IMR-90 (cell line): Measurements from ENCODE around the gene SLC25A21. TPM values are rescaled to one million over a fixed set of nuclear protein-coding genes. Genes with fewer than 3 reads are reported as not detected.

Experiments used
- ATAC-seq: fragments of 200-7000 bp; cut with Tn5 transposase; 2 replicates; pipeline ENCODE4 v1.9.1; 2020; ENCODE audit warnings: low read depth, mild to moderate bottlenecking, moderate library complexity
- BruUV-seq: library from RNA; stranded (reverse); fragments of 400-500 nt; replicated peaks from 2 replicates; lab custom pipeline; 2021; lab: Mats Ljungman, UMichigan
- CTCF ChIA-PET: fragments of 300-600 bp; formaldehyde crosslinking; extraction: SDS; loops from one replicate; lab custom pipeline; 2021; ENCODE audit warnings: antibody characterized with exemption; lab: Yijun Ruan, JAX
- POLR2A ChIA-PET: fragments of 300-600 bp; sonication (Branson Sonifier 250); formaldehyde crosslinking; loops from one replicate; lab custom pipeline; 2022; ENCODE audit warnings: antibody characterized with exemption; ENCODE audit not compliant: unreplicated experiment; lab: Charles Lee
- DNase-seq: peaks from one replicate; pipeline ENCODE4 v3.0.0; 2013
- H2AFZ ChIP-seq: replicated peaks from 2 replicates; pipeline ENCODE3; 2013; ENCODE audit warnings: low read length, mild to moderate bottlenecking; ENCODE audit not compliant: poor library complexity
- H2AK5ac ChIP-seq: 2 replicates; pipeline ENCODE4 v1.6.1; 2013; ENCODE audit warnings: low read depth, low read length, inconsistent platforms
- H2AK9ac ChIP-seq: replicated peaks from 2 replicates; pipeline ENCODE3; 2013; ENCODE audit warnings: mild to moderate bottlenecking, low read depth, low read length, moderate library complexity; ENCODE audit not compliant: poor library complexity
- H2BK120ac ChIP-seq: 2 replicates; pipeline ENCODE4 v1.6.1; 2013; ENCODE audit warnings: low read depth, low read length, inconsistent platforms
- H2BK15ac ChIP-seq: 3 replicates; pipeline ENCODE4 v1.6.1; 2013; ENCODE audit warnings: low read depth, low read length, inconsistent platforms
- H2BK20ac ChIP-seq: 2 replicates; pipeline ENCODE4 v1.6.1; 2013; ENCODE audit warnings: low read depth, mild to moderate bottlenecking, inconsistent platforms, low read length, moderate library complexity
- H2BK5ac ChIP-seq: 2 replicates; pipeline ENCODE4 v1.6.1; 2013; ENCODE audit warnings: mild to moderate bottlenecking, low read depth, low read length, inconsistent platforms; ENCODE audit not compliant: poor library complexity, severe bottlenecking
- H3K14ac ChIP-seq: replicated peaks from 2 replicates; pipeline ENCODE4 v1.6.1; 2013; ENCODE audit warnings: low read depth, low read length, inconsistent platforms
- H3K18ac ChIP-seq: 2 replicates; pipeline ENCODE4 v1.6.1; 2013; ENCODE audit warnings: low read depth, low read length, control low read depth
- H3K23ac ChIP-seq: 2 replicates; pipeline ENCODE4 v1.6.1; 2013; ENCODE audit warnings: low read depth, low read length, inconsistent platforms
- H3K27ac ChIP-seq: 2 replicates; pipeline ENCODE4 v1.5.1; 2013; ENCODE audit warnings: mild to moderate bottlenecking, control low read depth, low read length; ENCODE audit not compliant: insufficient read depth
- H3K27me3 ChIP-seq: 2 replicates; pipeline ENCODE4 v1.6.1; 2013; ENCODE audit warnings: low read length; ENCODE audit not compliant: control insufficient read depth, insufficient read depth
- H3K36me3 ChIP-seq: 2 replicates; pipeline ENCODE4 v1.6.1; 2013; ENCODE audit warnings: low read length, mixed read lengths; ENCODE audit not compliant: control insufficient read depth, insufficient read depth
- H3K4ac ChIP-seq: 2 replicates; pipeline ENCODE4 v1.6.1; 2013; ENCODE audit warnings: low read depth, low read length, inconsistent platforms
- H3K4me1 ChIP-seq: 2 replicates; pipeline ENCODE4 v1.6.1; 2013; ENCODE audit warnings: low read length, mixed read lengths; ENCODE audit not compliant: control insufficient read depth, insufficient read depth
- H3K4me2 ChIP-seq: 2 replicates; pipeline ENCODE4 v1.6.1; 2013; ENCODE audit warnings: low read depth, mild to moderate bottlenecking, control low read depth, low read length, moderate library complexity
- H3K4me3 ChIP-seq: 2 replicates; pipeline ENCODE4 v1.5.1; 2013; ENCODE audit warnings: low read depth, mild to moderate bottlenecking, control low read depth, low read length, moderate library complexity; ENCODE audit not compliant: insufficient read depth
- H3K56ac ChIP-seq: 2 replicates; pipeline ENCODE4 v1.6.1; 2013; ENCODE audit warnings: low read length, inconsistent platforms; ENCODE audit not compliant: insufficient read depth; ENCODE audit errors: extremely low read depth
- H3K79me1 ChIP-seq, 2 experiments: 2 replicates each; pipeline ENCODE4 v1.6.1; 2013; ENCODE audit warnings: low read length in 2 of 2, inconsistent platforms in 1 of 2, low read depth in 1 of 2
- H3K9ac ChIP-seq: 2 replicates; pipeline ENCODE4 v1.6.1; 2013; ENCODE audit warnings: low read depth, low read length, control low read depth
- H3K9me1 ChIP-seq: 2 replicates; pipeline ENCODE4 v1.6.1; 2013; ENCODE audit warnings: low read length, inconsistent platforms; ENCODE audit not compliant: insufficient read depth
- H3K9me3 ChIP-seq: 2 replicates; pipeline ENCODE4 v1.6.1; 2013; ENCODE audit warnings: low read length; ENCODE audit not compliant: control insufficient read depth, insufficient read depth
- H4K20me1 ChIP-seq: 2 replicates; pipeline ENCODE4 v1.6.1; 2013; ENCODE audit warnings: low read length, inconsistent platforms; ENCODE audit not compliant: insufficient read depth
- H4K5ac ChIP-seq: 2 replicates; pipeline ENCODE4 v1.6.1; 2013; ENCODE audit warnings: mild to moderate bottlenecking, low read depth, low read length, control low read depth
- H4K8ac ChIP-seq, 2 experiments: 2 replicates each; pipeline ENCODE4 v1.6.1; 2013; ENCODE audit warnings: low read depth in 2 of 2, low read length in 2 of 2, control low read depth in 1 of 2, inconsistent platforms in 1 of 2
- H4K91ac ChIP-seq: 2 replicates; pipeline ENCODE4 v1.6.1; 2013; ENCODE audit warnings: low read depth, low read length, inconsistent platforms; ENCODE audit not compliant: insufficient read depth
- BHLHE40 ChIP-seq: fragments of 150-350 bp; IDR thresholded peaks from 2 replicates; pipeline ENCODE4 v1.6.1; 2016; ENCODE audit warnings: mild to moderate bottlenecking, low read depth, low read length
- CEBPB ChIP-seq: IDR thresholded peaks from 2 replicates; pipeline ENCODE4 v1.6.1; 2012; ENCODE audit warnings: low read depth, low read length, improper control_type of control experiment
- CHD1 ChIP-seq: IDR thresholded peaks from 2 replicates; pipeline ENCODE4 v1.6.1; 2012; ENCODE audit warnings: low read depth, low read length, improper control_type of control experiment
- CTCF ChIP-seq: conservative IDR thresholded peaks from 2 replicates; pipeline ENCODE4 v1.5.1; 2012; ENCODE audit warnings: mild to moderate bottlenecking, low read depth, low read length, improper control_type of control experiment
- ELK1 ChIP-seq: fragments of 150-350 bp; IDR thresholded peaks from 2 replicates; pipeline ENCODE4 v1.6.1; 2016; ENCODE audit warnings: low read depth, mild to moderate bottlenecking, low read length, moderate library complexity, borderline replicate concordance
- FOS ChIP-seq: fragments of 150-350 bp; IDR thresholded peaks from 2 replicates; pipeline ENCODE4 v1.6.1; 2016; ENCODE audit warnings: low read depth, low read length
- MAFK ChIP-seq: IDR thresholded peaks from 2 replicates; pipeline ENCODE4 v1.6.1; 2012; ENCODE audit warnings: low read depth, low read length, improper control_type of control experiment
- MAZ ChIP-seq: IDR thresholded peaks from 2 replicates; pipeline ENCODE4 v1.6.1; 2012; ENCODE audit warnings: low read depth, mild to moderate bottlenecking, low read length, improper control_type of control experiment, moderate library complexity, borderline replicate concordance
- MXI1 ChIP-seq: IDR thresholded peaks from 2 replicates; pipeline ENCODE4 v1.6.1; 2012; ENCODE audit warnings: low read depth, mild to moderate bottlenecking, low read length, moderate library complexity, borderline replicate concordance
- NFE2L2 ChIP-seq: fragments of 150-350 bp; IDR thresholded peaks from 2 replicates; pipeline ENCODE4 v1.6.1; 2016; ENCODE audit warnings: low read depth, mild to moderate bottlenecking, low read length
- POLR2A ChIP-seq: IDR thresholded peaks from 2 replicates; pipeline ENCODE4 v1.6.1; 2012; ENCODE audit warnings: mild to moderate bottlenecking, low read depth, low read length
- RCOR1 ChIP-seq: IDR thresholded peaks from 2 replicates; pipeline ENCODE4 v1.6.1; 2012; ENCODE audit warnings: mild to moderate bottlenecking, low read length, improper control_type of control experiment; ENCODE audit not compliant: insufficient replicate concordance
- RFX5 ChIP-seq: IDR thresholded peaks from 2 replicates; pipeline ENCODE4 v1.8.0; 2012; ENCODE audit warnings: low read depth, mild to moderate bottlenecking, low read length, moderate library complexity
- SMC3 ChIP-seq: fragments of 150-350 bp; IDR thresholded peaks from 2 replicates; pipeline ENCODE4 v1.6.1; 2016; ENCODE audit warnings: low read depth, mild to moderate bottlenecking, antibody characterized with exemption, low read length, moderate library complexity
- USF2 ChIP-seq: fragments of 150-350 bp; IDR thresholded peaks from 2 replicates; pipeline ENCODE4 v1.6.1; 2017; ENCODE audit warnings: mild to moderate bottlenecking, antibody characterized with exemption, low read length, low read depth
- WGBS, 2 experiments: methylation state at CpG; one replicate each; pipeline versions ENCODE4 v1.1.5 to v1.1.7; 2013; ENCODE audit warnings: missing lambda C conversion rate in 2 of 2; ENCODE audit not compliant: insufficient read length in 1 of 2; ENCODE audit errors: extremely low coverage in 2 of 2; 5-methylcytosine and 5-hydroxymethylcytosine counted together
- dilution Hi-C: fragments of 300-500 bp; cut with HindIII; formaldehyde crosslinking; loops from one replicate; pipeline ENCODE4 v1.14.3; 2018; ENCODE audit warnings: low sequenced_read_pairs; ENCODE audit not compliant: unreplicated experiment
- in situ Hi-C: fragments of 300-500 bp; cut with MboI; formaldehyde crosslinking; loops from 3 replicates; pipeline ENCODE4 v1.14.3; 2019; ENCODE audit warnings: low sequenced_read_pairs, inconsistent platforms, mixed read lengths
- intact Hi-C: fragments of 100-400 bp; cut with micrococcal nuclease; formaldehyde crosslinking; loops from 2 replicates; pipeline ENCODE4 v1.10.0; 2022
- polyA plus RNA-seq, 3 experiments: library from polyadenylated mRNA; depleted of rRNA; stranded (reverse); fragments of >200 nt; gene quantifications; 2 replicates each; pipeline ENCODE4 v1.2.3, GENCODE V29; 2012; ENCODE audit warnings: low replicate concordance in 1 of 3
- total RNA-seq: library from RNA; depleted of rRNA; stranded (reverse); fragments of >200 nt; gene quantifications from 2 replicates; pipeline ENCODE4 v1.2.3, GENCODE V29; 2012

Gene SLC25A21
- total and polyA plus RNA-seq, 2 of the 4 experiments (the other 2 are of a cell fraction) = 0.62 to 0.90 TPM

GRCh38 chr14:36757734-36758601, 414.4 kb downstream of the SLC25A21 start:
- WGBS, 2 experiments = no CpG with 5 or more reads among the region's 6 CpGs
- Histone ChIP-seq H2BK20ac (no peak overlapping the region), H3K9me1 (no peaks in the 10 kb centered on the region), H3K27ac (no peak overlapping the region), H3K4me3 (no peak overlapping the region), H4K5ac (no peak overlapping the region), H3K27me3 (no peaks in the 10 kb centered on the region), H3K79me1 (no peaks in the 10 kb centered on the region), H3K18ac (no peak overlapping the region), H3K4me1 (no peaks in the 10 kb centered on the region), H4K20me1 (no peaks in the 10 kb centered on the region), H2AK5ac (no peak overlapping the region), H3K4me2 (no peak overlapping the region), H4K91ac (no peak overlapping the region), H2BK120ac (no peak overlapping the region), H3K9ac (no peak overlapping the region), H2BK5ac (no peak overlapping the region), H3K4ac (no peak overlapping the region), H3K14ac (no peak overlapping the region), H4K8ac (no peak overlapping the region), H2BK15ac (no peak overlapping the region), H2AK9ac (no peak overlapping the region), H3K9me3 (no peaks in the 10 kb centered on the region), H3K36me3 (no peaks in the 10 kb centered on the region), H3K23ac (no peak overlapping the region), H3K56ac (no peak overlapping the region), H2AFZ (no peak overlapping the region)
- no peak for DNase-seq
- no TSS peak for BruUV-seq
- CTCF ChIA-PET = no interaction called here
- no peak for ATAC-seq
- dilution Hi-C loops (no loop called here), intact Hi-C loops (no loop called here), in situ Hi-C loops (no loop called here)
- POLR2A ChIA-PET = no interaction called here
- no peak for TF ChIP-seq USF2
- TF ChIP-seq CEBPB = no peak
- no peak for TF ChIP-seq NFE2L2
- no peak for TF ChIP-seq POLR2A
- TF ChIP-seq MXI1 = no peak
- TF ChIP-seq RCOR1 = no peak
- TF ChIP-seq CTCF = no peak
- no peak for TF ChIP-seq MAFK
- no peak for TF ChIP-seq BHLHE40
- TF ChIP-seq FOS = no peak
- TF ChIP-seq ELK1 = no peak
- TF ChIP-seq CHD1 = no peak
- TF ChIP-seq MAZ = no peak
- no peak for TF ChIP-seq SMC3
- no peak for TF ChIP-seq RFX5
